LNCAP (cell line): ENCODE data around the gene NAP1L4.

ENCODE experiments used
- TF ChIP-seq, protein P1 (sequence below): fragments of 450-650 bp; IDR thresholded peaks from 2 replicates; pipeline ENCODE4 v1.5.1; 2017; ENCODE audit warnings: mild to moderate bottlenecking

NAP1L4 gene

DNA sequence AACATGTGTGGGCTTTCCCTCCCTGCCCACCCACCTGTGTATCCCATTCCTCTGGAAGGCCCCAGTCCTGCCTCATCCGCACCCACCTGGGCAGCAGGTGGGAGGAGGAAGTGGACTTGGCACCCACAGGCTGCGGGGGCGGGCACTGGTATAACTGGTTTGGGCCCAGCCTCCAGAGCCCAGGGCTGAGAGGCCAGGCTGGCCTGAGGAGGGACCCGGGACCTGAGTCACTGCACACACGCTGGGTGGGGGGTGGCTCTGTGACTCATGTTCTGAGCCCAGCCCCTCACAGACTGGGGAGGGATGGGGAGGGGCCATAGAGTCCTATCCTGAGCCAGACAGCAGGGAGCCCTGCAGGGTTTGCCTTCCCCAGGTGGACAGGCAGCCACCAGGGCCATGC lies 79.6 kb downstream of the NAP1L4 start:
- TF ChIP-seq, protein P1, sequence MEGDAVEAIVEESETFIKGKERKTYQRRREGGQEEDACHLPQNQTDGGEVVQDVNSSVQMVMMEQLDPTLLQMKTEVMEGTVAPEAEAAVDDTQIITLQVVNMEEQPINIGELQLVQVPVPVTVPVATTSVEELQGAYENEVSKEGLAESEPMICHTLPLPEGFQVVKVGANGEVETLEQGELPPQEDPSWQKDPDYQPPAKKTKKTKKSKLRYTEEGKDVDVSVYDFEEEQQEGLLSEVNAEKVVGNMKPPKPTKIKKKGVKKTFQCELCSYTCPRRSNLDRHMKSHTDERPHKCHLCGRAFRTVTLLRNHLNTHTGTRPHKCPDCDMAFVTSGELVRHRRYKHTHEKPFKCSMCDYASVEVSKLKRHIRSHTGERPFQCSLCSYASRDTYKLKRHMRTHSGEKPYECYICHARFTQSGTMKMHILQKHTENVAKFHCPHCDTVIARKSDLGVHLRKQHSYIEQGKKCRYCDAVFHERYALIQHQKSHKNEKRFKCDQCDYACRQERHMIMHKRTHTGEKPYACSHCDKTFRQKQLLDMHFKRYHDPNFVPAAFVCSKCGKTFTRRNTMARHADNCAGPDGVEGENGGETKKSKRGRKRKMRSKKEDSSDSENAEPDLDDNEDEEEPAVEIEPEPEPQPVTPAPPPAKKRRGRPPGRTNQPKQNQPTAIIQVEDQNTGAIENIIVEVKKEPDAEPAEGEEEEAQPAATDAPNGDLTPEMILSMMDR: no peak

DNA sequence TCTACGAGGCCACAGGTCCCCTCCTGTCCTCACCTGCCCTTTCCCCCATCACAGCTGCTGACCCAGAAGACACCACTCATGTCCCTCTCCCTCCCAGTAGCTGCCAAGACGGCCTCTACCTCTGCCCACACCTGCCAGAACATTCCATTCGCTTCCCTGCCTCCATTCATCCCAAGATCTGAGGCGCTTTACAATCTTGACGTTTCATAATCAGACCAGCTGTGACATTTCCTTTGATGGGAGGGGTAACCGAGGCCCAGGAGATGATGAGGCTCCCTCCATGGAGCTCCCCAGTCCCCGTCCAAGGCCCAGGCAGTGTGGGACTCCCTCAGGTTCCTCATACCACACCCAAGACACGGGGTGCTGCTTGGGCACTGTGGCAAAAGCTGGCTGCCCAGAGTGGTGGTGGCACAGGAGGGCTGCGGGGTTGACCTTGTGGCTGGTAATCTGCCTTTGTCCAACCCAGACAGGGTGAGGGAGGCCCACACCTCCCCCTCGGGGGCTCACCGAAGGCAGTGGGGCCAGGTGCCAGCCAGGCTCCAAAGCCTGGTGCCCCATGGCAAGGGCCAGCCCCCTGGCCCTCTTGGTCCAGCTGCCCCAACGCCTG lies 80.2 kb downstream of the NAP1L4 start:
- TF ChIP-seq, protein P1: no peak

DNA sequence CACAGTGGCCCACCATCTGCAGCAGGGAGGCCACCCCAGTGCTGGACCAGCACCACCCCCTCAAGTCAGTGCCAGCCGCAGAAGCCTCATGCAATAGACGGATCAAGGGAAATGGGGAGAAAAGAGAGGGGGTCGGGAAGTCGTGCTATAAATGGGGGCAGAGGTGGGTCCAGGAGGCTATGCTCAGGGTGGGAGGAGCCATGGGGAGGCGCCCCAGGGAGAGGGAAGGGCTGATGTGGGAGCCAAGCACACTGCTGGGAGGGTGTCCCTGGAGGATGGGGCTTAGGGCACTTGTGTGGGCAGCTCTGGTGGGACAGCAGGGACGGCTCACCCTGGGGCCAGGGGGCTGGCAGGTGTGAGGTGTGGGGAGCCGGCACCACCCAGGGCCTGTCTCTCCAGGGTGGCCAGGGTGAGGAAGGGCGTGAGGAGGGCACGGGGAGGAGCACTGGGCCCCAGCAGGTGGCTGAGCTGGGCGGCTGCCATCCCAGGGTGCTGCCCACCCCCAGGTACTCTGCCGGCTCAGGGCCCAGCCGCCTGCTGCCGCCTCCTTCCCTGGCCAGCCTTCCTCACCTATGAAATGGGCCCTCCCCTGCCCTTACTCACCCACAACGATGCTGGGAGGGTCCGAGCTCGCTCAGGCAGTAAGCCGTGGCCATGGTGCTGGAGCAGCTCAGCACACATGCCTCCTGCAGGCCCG lies 80.9 kb downstream of the NAP1L4 start:
- TF ChIP-seq, protein P1: no peak

DNA sequence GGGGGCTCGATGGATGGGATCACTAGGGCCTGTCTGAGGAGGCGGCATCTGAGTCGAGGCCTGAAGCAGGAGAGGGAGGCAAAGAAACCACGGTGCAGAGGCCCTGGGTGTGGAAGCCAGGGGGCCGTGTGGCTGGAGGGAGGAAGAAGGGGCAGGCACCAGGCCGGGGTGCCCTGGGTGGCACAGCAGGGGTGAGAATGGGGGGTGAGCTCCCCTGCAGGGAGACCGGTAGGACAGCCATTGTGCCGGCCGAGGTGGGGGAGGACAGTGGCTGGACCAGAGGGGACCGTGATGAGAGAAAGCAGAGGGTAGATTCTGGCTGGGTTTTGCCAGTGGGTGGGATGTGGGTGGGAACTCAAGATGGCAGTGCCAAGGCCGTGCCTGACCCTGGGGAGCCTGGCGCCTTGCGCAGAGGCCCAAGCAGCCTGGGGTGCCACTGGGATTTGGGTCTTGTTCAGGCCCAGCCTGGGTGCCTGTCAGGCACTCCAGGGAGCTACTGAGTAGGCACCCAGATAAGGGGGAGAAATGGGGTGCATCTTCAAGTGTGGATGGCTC lies 81.7 kb downstream of the NAP1L4 start:
- TF ChIP-seq, protein P1: no peak

DNA sequence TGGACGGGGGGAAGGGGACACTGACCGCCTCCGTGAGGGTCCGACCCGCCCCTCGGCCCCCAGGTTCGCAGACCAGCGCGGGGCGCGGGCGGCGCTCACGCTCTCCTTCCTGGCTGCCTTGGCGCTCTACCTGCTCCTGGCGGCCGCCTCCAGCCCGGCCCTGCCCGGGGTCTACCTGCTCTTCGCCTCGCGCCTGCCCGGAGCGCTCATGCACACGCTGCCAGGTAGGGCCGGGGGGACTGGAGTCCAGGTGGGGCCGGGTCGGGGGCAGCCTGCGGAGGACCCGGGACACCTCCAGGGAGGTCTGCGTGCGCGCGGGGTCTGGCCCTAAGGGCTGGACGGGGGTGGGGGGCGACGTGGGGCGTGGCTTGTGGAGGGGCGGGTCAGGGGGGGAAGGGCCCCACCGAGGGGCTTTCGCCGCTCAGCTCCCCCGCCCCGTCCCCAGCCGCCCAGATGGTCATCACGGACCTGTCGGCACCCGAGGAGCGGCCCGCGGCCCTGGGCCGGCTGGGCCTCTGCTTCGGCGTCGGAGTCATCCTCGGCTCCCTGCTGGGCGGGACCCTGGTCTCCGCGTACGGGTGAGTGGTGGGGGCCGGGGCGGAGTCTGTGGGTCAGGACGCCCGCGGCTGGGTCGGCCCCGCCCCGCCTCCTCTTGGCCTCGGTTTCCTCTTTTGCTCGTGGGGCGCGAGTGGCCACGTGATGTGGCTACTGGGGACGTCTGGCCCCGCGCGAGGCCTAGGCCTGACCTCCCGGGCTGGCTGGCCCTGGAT lies 82.8 kb downstream of the NAP1L4 start:
- TF ChIP-seq, protein P1: no peak

DNA sequence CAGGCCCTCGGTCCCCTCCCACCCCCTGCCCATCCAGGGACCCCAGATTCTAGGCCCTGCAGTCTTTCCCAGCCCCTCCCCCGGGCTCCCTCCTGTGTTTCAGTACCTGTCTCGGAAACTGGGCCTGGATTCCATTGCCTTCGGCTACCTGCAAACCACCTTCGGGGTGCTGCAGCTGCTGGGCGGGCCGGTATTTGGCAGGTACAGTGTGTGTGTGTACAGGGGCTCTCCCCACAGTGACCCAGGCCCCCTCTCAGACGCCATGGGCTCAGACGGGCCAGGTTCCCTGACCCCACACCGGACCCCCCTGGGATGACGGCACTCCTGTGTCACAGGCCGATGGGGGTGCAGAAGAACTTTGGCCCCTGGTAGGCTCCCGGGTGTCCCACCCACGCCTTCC lies 84.0 kb downstream of the NAP1L4 start:
- TF ChIP-seq, protein P1: no peak

DNA sequence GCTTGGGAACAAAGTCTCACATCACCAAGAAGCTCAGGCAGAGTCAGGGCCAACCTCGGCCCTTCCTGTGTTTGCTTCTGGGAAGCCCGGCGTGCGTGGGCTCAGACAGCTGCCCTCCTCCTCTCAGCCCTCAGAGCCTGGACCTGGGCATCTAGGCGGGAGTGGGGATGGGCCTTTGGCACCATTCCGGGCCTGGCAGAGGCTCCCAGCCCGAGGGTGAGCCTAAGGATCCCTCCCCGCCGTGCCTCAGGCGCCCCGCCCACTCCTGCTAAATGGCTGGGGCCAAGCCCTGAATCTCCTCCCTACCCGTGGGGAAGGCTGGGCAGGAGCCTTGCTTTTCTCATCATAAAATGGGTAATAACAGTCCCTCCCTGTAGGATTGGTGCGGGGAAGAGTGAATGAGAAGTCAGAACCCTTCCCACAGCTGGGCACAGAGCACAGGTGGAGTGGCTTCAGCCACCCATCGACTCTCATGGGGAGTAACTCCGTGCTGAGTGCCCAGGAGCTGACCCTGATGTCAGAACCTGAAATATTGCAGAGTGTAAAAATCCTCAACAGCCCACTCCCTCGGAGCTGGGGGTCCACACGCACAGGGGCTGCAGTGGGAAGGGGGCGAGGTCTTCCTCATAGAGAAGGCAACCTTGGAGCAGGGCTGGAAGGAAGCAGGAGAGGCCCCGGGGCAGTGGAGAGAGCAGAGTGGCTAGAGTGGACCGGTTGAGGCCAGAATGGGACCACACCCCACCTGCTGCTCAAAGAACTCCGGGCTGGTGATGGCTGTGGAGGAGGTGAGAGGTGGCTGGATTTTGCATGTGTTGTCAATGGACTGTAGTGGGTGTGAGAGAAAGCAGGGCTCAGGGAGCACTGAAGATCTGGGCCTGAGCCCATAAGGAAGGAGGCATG lies 87.7 kb downstream of the NAP1L4 start:
- TF ChIP-seq, protein P1: no peak
